Stimulated activated CD4-positive, alpha-beta T cell treated with anti-CD3 and anti-CD28 coated beads, Interleukin-12 subunit alpha, Interleukin-12 subunit beta, amount 100 ng/mL, for 4 hours (primary cell): ENCODE data around the gene ENOX1.

Experiments used
- DNase-seq: peaks from one replicate; pipeline ENCODE4 v3.0.0-alpha.2; 2020

Gene ENOX1

DNA sequence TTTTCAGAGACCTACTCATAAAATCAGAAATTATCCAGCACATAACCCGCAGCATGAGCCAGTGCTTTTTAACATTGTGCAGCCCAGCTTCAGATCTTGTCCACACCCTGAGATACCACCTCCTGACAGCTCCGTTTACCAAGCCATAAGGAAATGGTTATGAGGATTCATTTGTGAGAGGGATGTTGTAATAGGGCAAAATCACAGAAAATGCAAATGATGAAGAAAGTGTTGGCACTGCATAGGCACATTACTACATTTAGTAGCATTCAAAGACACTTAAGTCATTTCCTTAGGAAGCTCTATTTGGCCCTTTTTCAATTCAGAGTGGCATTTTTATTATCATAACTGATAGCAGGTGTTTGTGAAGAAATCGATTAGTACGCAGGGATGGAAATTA is 485.9 kb downstream of the ENOX1 start:
- no peak for DNase-seq

DNA sequence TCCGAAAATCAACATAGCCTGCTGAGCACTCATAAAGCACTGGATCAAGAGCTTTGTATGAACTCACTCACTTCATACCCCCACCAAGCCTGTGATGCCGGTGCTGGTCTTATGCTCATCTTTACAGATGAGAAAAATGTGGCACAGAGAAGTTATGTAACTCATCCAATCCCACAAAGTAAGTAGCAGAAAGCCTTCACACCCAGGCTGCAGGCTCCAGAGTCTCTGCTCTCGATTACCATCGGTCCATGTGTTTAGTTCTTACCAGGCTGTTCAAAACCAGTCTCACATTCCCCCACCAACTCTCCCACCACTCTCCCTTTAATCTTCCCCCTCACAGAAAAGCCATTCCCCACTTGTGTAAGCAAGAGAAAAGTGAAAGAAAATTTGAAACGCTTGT is 487.4 kb downstream of the ENOX1 start:
- no peak for DNase-seq

- DNase-seq, result no peak
These were observed 488.0 kb downstream of the ENOX1 start for GRCh38 chr13:43298816-43299215.

DNA sequence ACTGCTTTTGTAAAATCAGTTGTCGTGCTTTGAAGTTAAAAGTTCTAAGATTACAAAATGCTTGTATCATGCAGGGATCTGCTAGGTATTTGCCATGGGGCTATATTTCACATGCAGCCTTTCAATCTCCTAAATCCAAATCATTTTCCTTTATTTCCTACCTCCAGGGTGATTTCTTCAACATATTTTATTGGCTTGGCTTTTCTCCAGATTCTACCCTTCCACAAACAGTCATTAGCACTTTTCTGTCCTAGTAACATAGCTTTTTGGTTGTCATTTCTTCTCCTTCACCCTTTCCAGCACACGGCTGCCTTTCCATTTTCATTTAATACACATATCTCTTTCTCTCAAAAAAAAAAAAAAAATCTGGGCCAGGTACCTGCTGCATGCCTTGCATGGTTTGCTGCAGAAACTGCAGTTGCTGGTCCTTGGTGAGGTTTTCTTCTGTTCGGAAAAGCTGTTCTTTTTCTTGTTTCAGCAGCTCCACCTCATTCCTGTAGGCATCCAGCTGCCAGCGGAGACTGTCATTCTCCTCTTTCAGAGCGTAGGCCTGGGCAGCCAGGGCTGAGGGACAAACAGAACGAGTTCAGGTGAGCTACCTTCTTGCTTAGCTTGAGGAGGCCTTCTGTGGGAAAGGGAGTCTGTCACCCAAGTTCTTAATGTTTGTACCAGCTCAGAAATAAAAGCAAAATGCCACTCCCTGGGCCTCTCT is 488.6 kb downstream of the ENOX1 start:
- no peak for DNase-seq

- no peak for DNase-seq
These were observed 490.8 kb downstream of the ENOX1 start for GRCh38 chr13:43295825-43296564.

DNA sequence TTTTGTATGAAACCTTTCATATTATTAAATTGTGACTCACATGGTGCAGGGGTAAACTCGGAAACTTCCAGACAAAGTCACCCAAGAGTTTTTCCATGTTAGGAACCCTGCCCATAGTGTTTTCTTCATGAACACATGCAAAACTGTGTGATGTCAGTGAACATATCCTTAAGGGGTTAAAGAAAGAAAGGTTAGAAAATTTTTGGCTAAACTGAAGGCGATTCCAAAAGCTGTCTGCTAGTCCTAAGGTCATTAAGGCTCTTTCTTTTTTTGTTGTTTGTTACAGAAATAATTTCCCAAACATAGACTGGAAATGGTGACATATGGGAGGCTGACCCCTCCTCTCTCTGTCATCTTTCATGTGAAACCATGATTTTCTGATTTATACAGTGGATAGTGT is 491.5 kb downstream of the ENOX1 start:
- no peak for DNase-seq

DNA sequence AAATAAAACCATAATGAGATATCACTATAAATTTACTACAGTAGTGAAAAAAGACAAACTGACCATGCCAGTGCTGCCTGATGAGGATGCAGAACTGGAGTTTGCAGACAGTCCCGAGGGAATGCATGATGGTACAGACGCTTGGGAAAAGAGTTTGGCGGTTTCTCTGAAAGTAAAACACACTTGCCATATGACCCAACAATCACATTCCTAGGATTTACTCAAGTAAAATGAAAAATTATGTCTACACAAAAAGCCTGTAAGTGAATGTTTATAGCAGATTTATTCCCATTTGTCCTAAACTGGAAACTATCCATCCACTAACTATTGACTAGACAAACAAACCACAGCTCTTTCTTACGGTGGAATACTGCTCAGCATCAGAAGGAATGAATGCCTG is 492.4 kb downstream of the ENOX1 start:
- DNase-seq, result no peak

- no peak for DNase-seq
These were observed 492.8 kb downstream of the ENOX1 start for GRCh38 chr13:43293986-43294385.

- no peak for DNase-seq
These were observed 493.2 kb downstream of the ENOX1 start for GRCh38 chr13:43293561-43293960.

- DNase-seq, result no peak
These were observed 493.8 kb downstream of the ENOX1 start for GRCh38 chr13:43293008-43293407.

DNA sequence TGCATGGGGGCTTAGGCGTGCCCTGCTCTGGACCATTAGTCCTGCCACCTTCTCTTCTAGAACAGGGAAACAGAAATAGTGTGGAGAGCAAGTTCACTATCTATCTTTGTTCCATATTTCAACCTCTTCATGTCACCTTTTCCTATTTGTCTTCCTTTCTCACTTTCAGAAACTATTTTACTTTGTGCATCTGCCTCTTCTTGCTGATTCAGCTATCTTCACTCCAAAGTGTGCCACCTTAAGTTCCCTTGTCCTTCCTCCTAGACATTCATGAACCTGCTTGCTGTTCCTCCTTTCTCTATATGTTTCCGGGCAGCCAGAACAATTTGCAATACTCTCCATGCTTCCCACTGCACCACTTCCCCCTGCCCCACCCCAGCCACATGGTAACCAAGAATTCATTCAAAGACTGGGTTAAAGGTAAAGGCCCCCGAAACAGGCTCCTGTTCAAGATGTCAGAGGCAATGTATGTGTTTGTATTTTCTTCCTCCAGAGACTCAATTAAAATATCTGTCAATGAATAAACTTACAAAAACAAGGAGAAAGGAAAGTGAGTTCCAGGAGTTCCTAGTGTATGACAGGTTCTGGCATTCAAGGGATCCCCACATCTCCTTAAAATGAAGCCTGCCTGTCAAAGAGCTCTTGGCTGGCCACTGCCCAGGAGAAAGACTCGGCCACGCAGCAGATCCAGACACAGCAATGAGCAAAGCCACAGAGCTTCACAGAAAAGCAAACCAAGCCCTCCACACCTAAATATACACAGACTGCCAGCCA is 495.3 kb downstream of the ENOX1 start:
- DNase-seq, result no peak

DNA sequence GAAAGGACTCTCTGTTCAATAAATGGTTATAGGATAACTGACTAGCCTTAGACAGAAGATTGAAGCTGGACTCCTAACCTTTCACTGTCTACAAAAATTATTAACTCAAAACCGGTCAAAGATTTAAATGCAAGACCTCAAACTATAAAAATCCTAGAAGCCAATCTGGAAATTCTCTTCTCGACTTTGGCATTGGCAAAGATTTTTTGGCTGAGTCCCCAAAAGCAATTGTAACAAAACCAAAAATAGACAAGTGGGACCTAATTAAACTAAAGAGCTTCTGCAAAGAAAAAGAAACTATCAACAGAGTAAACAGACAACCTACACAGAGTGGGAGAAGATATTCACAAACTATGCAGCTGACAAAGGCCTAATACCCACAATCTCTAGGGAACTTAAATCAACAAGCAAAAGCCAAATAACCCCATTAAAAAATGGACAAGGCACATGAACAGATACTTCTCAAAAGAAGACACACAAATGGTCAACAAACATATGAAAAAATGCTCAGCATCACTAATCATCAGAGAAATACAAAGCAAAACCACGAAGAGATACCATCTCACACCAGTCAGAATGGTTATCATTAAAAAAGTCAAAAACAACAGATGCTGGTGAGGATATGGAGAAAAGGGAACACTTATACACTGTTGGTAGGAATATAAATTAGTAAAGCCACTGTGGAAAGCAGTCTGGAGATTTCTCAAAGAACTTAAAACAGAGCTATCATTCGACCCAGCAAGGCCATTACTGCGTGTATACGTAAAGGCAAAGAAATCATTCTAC is 497.1 kb downstream of the ENOX1 start:
- DNase-seq, result no peak

- no peak for DNase-seq
These were observed 500.0 kb downstream of the ENOX1 start for GRCh38 chr13:43286751-43287150.

DNA sequence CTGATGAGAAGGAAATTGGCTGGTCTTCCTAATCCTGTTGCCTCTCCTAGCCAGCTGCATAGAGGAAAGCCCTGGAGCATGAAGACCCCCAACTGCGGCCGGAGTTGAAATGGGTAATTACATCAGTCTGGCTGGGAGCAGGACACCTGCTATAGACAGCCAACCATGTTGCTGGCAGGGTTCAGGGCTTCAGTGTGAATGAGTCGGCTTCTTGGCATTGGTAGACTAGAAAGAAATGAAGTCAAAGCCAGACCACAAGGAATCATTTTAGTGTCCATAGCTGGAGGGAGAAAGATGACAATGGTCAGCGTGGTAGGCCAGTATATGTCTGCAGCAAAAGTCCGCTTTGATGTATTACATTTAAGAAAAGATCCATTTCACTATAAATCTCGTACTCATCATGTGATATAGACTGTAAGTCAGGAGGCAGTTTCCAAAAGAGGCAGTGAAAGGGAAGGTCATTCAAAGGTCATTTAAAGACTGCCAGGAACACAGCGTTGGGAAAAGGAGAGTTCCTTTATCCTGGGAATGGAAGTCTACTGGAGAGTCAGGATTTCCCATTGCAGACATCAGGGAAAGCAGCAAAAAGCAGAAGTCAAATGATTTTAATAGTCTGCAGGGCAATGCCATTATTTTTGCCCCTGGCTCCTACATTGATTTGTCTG is 500.7 kb downstream of the ENOX1 start:
- no peak for DNase-seq

DNA sequence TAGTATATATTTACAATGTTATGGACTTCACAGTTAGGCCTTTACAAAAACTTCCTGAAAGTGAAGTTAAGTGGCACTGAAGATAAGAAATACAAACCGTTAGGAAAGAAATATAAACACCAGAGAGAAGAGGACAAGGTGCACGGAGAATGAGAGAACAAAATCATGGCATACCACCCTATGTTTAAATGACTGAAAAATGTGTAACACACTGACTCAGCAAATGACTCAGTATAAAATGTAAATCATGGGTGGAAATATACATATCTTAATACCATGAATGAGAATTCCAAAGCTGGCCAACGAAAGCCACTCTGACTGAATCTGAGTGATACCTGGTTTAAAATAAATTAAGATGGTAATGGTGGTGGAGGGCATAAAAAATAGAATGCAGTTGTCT is 502.6 kb downstream of the ENOX1 start:
- no peak for DNase-seq

DNA sequence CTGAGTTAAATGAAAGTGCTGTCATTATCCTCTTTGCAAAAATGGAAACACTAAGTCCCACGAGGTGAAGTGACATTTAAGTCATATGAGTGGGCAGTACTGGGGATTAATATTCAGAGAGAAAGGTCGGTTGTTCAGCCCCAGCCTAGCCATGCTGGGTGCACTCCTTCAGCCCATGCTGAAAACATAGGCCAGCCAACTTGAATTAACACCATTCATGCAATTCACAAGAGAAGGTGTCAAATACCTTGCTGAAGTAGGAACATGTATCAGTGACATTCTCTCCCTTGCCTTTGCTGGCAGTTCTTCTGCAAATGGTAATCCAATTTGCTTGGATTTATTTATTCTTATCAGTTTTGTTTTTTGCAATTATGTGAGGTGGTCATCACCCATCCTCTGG is 507.1 kb downstream of the ENOX1 start:
- no peak for DNase-seq

DNA sequence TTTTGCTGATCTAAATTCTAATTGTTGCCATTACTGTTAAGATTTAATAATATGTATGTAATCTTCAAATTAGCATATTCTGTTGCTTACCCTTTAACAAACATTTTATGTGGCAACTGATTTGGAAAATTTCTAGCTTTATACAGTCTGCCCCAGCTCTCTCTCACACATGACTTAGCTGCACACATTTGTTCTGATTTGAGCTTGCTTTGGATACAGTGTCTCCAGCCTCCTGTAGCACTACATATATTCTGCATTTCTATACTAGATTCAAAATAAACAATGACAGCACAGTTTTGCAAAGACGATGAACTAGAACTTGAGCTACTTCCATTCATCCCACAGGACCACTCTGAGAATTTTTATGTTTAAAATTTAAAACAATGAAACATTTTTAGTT is 508.6 kb downstream of the ENOX1 start:
- no peak for DNase-seq

DNA sequence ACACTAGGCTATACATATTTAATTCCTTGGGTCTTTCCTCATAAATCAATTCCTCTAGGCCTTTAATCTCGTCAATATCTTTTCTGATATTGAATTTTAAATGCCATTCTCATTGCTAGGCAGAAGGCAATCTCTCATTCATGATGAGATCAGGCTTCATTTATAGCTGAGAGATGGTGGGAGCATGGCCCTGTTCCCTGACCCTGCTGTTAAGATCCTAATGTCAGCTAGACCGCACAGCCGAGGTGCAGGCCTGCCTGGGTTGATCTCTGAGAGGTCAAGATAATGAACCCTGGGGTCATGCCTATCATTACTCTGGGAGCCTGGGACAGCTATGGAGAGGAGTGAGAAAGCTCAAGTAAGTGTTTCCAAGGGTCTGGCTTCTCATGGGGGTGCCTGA is 509.6 kb downstream of the ENOX1 start:
- no peak for DNase-seq

GRCh38 chr13:43274881-43275280 is 511.9 kb downstream of the ENOX1 start:
- DNase-seq, result no peak

- DNase-seq, result no peak
These were observed 513.4 kb downstream of the ENOX1 start for GRCh38 chr13:43273362-43273761.

DNA sequence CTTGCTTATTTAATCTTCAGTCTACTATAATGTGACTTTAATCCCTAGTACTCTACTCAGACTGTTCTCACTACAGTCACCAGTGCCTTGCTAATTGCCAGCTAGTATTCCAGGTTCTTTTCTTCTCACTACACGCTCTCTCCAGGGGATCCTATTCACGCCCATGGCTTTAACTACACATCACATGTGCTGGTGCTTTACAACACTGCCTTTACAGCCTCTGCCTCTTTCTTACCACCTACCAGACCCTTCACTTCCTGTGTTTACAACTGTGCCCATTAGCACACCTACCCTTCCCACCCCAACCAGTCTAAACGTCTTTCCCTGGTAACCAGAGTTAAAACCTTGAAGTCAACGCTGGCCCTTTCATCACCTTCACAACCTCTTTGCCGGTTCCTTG is 513.9 kb downstream of the ENOX1 start:
- DNase-seq, result no peak

GRCh38 chr13:43271152-43271551 is 515.6 kb downstream of the ENOX1 start:
- no peak for DNase-seq
